ENCODE measurements around the gene LAMTOR3. TPM values are rescaled to one million over a fixed set of nuclear protein-coding genes. Genes with fewer than 3 reads are reported as not detected.
A peak's percentile ranks its signal among the peaks of the same experiment; 100 is the strongest.

The LAMTOR3 gene
- total and polyA plus RNA-seq, 2 experiments from 2014 or later, result 40.8 to 64.5 TPM

- DNase-seq (ENCODE audit: low spot score) (peak; percentile 42), ATAC-seq (peak; percentile 86)
- Mint-ChIP-seq H3K36me3 (ENCODE audit: low read depth) (no peaks in the 10 kb centered on the region), H3K27ac (peak overlapping the region; percentile 29), H3K4me3 (no peak overlapping the region), H3K9me3 (no peaks in the 10 kb centered on the region), H3K4me1 (peaks cover 7% of the 10 kb centered on the region; the same call in 2 of the 3 replicates), H3K27me3 (ENCODE audit: insufficient read depth, low read depth, poor library complexity) (no peaks in the 10 kb centered on the region)
- Histone ChIP-seq H2AFZ (peak overlapping the region; percentile 8; the same call in 1 of the 2 replicates), H3K27me3 (ENCODE audit: insufficient read depth) (no peaks in the 10 kb centered on the region), H3K4me1 (ENCODE audit: insufficient read depth) (no peaks in the 10 kb centered on the region), H3K4me2 (no peak overlapping the region), H3K4me3 (no peak overlapping the region), H3K36me3 (ENCODE audit: insufficient read depth) (no peaks in the 10 kb centered on the region), H3K27ac (ENCODE audit: low read depth) (no peak overlapping the region), H3K9me2 (ENCODE audit: insufficient read depth) (no peaks in the 10 kb centered on the region), H3K79me2 (replicated peaks; ENCODE audit: insufficient read depth) (no peaks in the 10 kb centered on the region), H3F3A (replicated peaks; ENCODE audit: low read depth) (no peaks in the 10 kb centered on the region), H4K20me1 (replicated peaks; ENCODE audit: insufficient read depth) (no peaks in the 10 kb centered on the region)
- TF ChIP-seq EZH2 (IDR thresholded peaks at IDR 0.05; ENCODE audit: low read depth, unreplicated experiment) (no peak), POLR2AphosphoS5 (IDR thresholded peaks at IDR 0.05; ENCODE audit: low read depth) (no peak), NANOG (IDR thresholded peaks at IDR 0.05; ENCODE audit: borderline replicate concordance) (no peak), STAT1 (IDR thresholded peaks at IDR 0.05; ENCODE audit: unreplicated experiment) (no peak), CREB1 (CRISPR knock-in tag; IDR thresholded peaks at IDR 0.05; ENCODE audit: low read depth) (no peak), ZNF331 (CRISPR knock-in tag; IDR thresholded peaks at IDR 0.05; ENCODE audit: low read depth) (no peak), ZNF462 (CRISPR knock-in tag; IDR thresholded peaks at IDR 0.05) (no peak), ETS1 (IDR thresholded peaks at IDR 0.05) (no peak), REST (IDR thresholded peaks at IDR 0.05; ENCODE audit: unreplicated experiment) (no peak), CTCF (conservative IDR thresholded peaks at IDR 0.05; ENCODE audit: low read depth in 2 of 2) (no peak), ZNF114 (CRISPR knock-in tag; IDR thresholded peaks at IDR 0.05) (no peak), EZH2phosphoT487 (IDR thresholded peaks at IDR 0.05; ENCODE audit: unreplicated experiment) (no peak), JUNB (IDR thresholded peaks at IDR 0.05; ENCODE audit: unreplicated experiment) (no peak)
Measured at GRCh38 chr4:99868126-99868596, 26.1 kb downstream of the LAMTOR3 start.

Data from GM23338 (cell line).